ENCODE results near the gene APOL4.

APOL4 gene

GRCh38 chr22:36185828-36186624 is 15.6 kb downstream of the APOL4 start:
- DNase-seq (ENCODE audit: insufficient read length, low spot score), result no peak
- TF ChIP-seq CTCF (IDR thresholded peaks at IDR 0.05; ENCODE audit: insufficient read depth, missing control alignments), result no peak
- no peak for FAIRE-seq

DNA sequence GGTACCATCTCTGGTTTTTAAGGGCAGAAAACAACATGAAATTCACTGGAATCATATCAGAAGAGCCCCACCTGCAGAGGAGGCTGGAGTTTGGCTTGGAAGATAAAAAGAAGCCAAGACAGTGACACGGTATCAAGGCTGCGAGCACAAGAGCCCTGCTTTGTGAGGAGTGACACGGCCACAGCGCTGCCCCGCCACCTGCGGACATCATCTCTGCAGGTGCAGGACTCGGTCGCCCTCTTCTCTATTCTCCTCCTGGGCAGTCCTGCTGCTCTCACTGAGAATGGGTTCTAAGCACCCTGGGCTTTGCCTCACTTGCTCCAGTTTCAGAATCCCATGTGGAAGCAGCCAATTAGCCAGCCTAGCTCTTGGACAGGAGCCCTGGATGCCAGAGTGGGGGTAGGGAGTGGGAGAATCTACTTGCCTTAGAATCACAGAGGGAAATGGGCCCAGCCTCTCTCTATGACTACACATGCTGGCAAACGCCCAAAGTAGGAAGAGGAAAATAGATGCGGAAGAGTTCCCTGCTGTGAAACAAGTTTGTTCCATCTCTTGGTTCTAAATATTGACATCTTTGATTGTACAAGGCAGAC is 17.1 kb downstream of the APOL4 start:
- no peak for TF ChIP-seq CTCF (IDR thresholded peaks at IDR 0.05; ENCODE audit: insufficient read depth, missing control alignments)
- FAIRE-seq (no peak), DNase-seq (ENCODE audit: insufficient read length, low spot score) (no peak)

DNA sequence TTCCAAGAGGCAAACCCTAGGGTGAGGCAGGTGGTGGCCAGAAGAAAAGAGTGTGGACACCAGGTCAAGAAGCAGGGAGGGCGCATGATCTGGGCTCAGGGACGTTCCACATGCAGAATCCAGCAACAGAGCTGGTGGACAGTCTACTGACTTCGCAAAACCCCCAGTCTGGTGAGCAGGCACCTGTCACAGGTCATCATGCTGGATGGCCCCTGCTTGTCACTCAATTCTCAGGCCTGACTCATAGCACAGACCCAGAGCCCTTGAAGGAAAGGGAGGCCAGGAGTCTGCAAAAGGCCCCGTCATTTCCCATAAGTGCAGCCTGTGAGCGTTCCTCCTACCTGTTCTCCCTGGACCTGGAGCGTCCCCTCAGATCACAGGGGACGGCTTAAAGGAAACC is 18.2 kb downstream of the APOL4 start:
- no peak for TF ChIP-seq CTCF (IDR thresholded peaks at IDR 0.05; ENCODE audit: insufficient read depth, missing control alignments)
- no peak for FAIRE-seq
- no peak for DNase-seq (ENCODE audit: insufficient read length, low spot score)

- FAIRE-seq (no peak), DNase-seq (ENCODE audit: insufficient read length, low spot score) (no peak)
- no peak for TF ChIP-seq CTCF (IDR thresholded peaks at IDR 0.05; ENCODE audit: insufficient read depth, missing control alignments)
Measured at GRCh38 chr22:36182857-36183256, 18.8 kb downstream of the APOL4 start.

GRCh38 chr22:36182056-36182455 is 19.6 kb downstream of the APOL4 start:
- TF ChIP-seq CTCF (IDR thresholded peaks at IDR 0.05; ENCODE audit: insufficient read depth, missing control alignments), result no peak
- no peak for DNase-seq (ENCODE audit: insufficient read length, low spot score)
- FAIRE-seq, result no peak

GRCh38 chr22:36180928-36181327 is 20.7 kb downstream of the APOL4 start:
- TF ChIP-seq CTCF (IDR thresholded peaks at IDR 0.05; ENCODE audit: insufficient read depth, missing control alignments), result no peak
- FAIRE-seq, result no peak
- DNase-seq (ENCODE audit: insufficient read length, low spot score), result no peak

All from D721Med (cell line).